Epidermal melanocyte (primary cell): ENCODE data around the gene SLC1A4.

Experiments used
- DNase-seq: peaks from one replicate; pipeline ENCODE4 v3.0.0; 2011; ENCODE audit warnings: low spot score; ENCODE audit not compliant: insufficient read length

SLC1A4 gene

DNA sequence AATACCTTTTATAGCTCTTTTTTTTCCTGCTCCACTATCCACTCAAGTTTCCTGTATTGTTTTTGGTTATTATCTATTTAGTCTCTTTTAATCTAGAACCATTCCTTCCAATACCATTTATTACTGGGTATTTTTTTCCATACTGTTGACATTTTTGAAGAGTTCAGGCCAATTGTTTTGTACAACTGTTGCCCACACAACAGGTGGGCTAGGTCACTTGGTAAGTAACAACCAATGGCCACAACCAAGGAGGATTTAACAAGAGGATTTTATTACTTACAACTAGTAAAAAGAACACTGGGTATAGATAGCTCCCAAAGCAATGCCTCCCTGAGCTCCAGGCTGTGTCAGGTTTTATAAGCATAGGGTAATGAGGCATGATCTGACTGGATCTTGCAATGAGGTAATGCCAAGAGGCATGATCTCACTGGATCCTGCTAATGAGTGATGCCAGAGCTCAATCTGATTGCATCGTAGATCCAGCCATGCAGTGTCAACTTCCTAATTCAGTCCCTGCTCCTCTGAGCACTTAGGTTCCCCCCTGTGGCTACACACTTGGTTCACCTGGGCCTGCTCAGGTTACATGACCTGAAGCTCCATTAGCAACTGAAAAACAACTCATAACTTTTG lies 59.9 kb downstream of the SLC1A4 start:
- DNase-seq = no peak

DNA sequence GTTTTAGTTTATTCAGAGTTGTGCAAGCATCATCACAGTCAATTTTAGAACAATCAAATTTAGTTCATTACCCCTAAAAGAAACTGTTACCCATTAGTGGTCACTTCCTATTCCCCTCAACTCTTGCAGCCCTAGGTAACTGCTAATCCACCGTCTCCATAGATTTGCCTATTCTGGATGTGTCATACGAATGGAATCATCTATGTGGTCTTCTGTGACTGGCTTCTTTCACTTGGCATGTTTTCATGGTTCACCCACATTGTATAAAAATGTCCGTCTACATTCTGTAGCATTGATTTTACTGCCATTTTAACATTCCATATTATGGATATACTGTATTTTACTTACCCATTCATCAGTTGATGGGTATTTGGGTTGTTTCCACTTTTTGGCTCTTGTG lies 61.7 kb downstream of the SLC1A4 start:
- no peak for DNase-seq

DNA sequence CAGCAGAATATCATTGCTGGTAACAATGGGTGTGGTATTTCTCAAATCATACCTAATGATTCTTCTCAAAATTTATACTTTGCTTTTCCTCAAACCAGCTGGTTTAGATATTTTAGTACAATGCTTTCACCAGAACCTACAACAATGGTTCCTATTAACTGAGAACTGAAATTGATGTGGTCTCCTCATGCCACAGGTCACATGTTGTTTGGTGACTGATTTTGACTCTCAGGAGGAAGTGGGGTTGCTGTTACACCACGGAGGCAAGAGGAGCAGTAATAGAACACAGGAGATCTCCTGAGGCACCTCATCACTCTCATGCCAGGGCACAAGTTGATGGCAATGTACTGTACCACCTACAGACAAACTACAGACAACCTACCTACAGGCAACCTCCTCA lies 64.0 kb downstream of the SLC1A4 start:
- DNase-seq = no peak

DNA sequence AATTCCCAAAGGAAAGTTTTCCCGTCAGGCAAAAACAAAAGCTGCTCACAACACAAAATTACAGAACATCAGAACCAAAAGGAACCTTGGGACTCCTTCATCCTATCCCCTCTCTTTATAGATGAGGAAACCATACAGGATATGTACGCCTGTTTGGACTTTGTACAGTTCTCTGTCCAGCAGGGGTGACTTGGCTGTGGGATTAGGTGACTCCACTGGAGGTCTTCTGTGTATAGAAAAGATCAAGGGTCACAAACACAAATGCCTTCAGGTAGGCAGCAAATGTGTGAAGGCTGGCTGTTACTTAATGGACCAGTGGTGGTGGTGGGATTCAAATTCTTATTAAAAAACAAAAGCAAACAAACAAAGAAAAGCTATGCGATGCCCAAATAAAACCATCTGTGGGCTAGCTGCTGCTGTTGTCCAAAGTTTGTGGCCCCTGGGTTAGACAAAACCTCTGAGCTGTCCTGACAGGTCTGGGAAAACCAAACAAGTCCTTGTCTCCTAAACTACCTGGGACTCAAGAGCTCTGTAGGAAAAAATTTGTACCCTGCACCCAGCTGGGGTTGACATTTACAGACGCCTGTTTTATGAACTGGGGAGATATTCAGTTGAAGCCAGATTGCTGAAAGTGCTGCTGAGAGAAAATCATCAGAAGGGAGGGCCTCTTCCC lies 65.7 kb downstream of the SLC1A4 start:
- no peak for DNase-seq

DNA sequence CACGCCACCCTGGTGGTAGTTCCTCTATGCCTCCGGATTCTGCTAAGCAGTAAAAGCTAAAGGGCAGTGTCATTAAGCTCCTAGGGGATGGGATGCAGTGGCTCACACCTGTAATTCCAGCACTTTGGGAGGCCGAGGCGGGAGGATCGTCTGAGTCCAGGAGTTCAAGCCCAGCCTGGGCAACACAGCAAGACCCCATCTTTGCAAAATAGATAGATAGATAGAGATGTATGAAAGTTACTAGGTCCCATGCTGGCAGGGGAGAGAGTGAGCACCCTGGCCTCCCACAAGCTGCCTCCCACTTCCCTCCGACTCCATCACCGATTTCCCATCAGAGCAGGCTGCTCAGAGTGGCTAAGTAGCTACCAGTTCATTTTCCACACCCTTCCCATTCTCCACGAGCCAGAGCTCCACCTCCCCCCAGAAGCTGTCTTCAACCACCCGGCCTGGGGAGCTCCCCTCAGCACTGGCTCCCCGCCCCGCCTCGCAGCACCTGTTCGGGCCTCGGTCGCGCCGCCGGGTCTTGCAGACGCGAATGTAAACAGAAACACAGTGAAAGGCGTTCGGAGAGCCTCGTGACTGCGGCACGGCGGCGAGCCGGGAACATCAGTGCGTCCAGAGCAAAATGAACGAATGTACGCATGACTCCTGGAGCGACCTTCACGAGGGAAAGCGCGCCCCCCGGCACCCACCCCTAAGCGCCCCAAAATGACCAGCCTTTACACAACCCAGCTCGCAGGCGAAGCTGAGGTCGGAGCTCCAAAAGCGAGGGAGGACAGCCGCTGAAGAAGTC lies 66.4 kb downstream of the SLC1A4 start:
- DNase-seq = no peak

DNA sequence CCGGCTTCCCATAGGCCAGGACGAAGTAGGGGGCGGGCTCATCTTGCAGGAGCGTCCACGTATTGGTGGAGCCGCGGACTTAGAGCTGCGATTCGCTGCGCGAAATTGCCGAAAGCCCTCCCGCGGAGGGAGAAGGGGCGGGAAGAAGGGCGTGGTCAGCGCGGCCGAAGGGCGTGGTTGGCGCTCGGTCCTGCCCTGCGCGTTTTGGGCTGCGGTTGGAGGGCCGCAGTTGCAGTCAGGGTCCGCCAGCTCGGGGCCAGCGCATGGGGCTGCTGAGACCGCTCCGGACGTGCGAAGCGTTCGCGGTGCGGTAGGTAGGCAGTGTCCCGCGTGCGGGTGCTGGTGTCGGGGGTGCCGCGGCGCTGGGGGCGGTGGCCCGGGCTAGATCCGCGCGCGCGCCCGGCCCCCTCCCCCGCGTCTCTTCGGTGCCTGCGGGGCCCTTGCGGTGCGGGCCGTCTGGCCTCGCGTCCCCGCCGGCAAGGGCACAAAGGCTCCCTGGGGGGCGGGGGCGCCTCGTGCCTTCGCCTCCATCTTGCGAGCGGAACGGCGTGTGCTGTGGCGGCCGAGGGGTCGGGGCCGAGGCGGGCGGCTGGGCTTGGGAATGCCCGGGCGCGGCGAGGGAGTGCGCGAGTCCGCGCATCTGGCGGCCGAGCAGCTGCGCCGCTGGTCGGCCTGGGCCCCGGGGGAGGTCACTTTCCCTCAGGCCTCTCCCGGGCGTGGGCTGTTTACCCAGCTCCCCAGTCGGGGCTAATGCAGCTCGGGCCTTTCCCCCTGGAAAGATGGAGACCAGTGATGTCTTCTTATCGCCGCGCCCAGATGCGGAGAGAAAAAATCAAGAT lies 67.2 kb downstream of the SLC1A4 start, which contains the start of gene CEP68:
Gene CEP68 (plus strand): TSS at position 202 of the 839 bp plus-strand sequence. CDS start 13,029 bp downstream, outside the sequence.
- DNase-seq = peak; percentile 99

DNA sequence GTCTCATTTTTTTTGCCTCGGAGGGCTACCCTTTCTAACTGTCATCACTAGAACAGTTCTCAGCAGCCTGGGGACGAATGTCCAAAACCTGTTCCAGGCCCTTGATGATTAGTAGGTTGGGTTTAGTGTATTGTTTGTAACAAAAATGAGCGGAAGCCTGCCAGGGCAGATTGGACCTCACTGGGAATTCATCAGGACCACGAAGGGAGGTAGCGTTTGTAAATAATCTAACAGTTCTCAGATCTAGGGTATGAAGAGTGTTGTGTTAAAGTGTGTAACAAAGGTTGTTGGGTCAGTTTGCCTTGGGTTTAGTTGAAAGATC lies 67.8 kb downstream of the SLC1A4 start:
- no peak for DNase-seq

DNA sequence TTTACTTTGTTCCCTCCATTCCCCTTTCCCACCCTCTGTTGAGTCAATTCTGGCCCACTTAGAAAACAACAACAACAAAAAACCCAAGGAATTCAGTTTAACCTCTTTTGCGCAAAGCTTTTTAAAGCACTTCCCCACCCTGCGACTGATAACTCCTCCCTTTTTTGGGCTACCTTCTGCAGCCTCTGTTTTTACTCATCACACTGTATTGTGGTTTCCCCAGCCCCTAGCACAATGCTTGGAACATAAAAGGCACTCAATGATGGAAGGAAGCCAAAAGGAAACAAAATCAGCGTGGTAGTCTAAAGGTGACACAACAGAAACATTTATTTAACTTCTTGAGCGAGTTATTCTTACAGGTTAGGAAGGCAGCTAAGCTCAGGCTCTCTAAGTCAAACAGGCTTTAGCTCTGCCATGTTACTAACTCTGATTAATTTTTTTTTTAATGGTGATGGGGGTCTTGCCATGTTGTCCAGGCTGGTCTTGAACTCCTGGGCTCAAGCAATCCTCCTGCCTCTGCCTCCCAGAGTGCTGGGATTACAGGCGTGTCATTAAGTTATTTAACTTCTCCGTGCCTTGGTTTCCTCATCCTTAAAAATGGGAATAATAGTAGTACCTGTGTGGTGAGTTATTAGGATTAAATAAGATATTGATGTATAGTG lies 68.3 kb downstream of the SLC1A4 start:
- DNase-seq = no peak

DNA sequence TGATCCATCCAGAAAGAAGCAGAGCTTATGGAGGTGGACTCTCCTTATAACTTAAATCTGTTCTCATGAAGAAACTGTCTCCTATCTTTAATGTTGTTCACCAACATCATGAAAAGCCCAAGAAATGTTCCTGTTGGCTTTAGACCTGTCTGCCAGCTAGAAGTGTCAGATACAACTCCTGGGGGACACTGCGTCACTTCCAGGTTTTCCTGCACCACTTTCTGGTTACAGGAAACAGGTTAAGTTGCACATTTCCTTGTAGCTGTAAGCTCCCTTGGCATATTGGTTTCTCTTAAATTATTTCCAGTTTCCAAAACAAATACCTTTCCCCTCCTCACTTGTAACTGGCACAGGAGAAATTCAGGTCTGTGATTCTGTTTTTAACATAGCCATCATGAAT lies 69.9 kb downstream of the SLC1A4 start:
- no peak for DNase-seq

DNA sequence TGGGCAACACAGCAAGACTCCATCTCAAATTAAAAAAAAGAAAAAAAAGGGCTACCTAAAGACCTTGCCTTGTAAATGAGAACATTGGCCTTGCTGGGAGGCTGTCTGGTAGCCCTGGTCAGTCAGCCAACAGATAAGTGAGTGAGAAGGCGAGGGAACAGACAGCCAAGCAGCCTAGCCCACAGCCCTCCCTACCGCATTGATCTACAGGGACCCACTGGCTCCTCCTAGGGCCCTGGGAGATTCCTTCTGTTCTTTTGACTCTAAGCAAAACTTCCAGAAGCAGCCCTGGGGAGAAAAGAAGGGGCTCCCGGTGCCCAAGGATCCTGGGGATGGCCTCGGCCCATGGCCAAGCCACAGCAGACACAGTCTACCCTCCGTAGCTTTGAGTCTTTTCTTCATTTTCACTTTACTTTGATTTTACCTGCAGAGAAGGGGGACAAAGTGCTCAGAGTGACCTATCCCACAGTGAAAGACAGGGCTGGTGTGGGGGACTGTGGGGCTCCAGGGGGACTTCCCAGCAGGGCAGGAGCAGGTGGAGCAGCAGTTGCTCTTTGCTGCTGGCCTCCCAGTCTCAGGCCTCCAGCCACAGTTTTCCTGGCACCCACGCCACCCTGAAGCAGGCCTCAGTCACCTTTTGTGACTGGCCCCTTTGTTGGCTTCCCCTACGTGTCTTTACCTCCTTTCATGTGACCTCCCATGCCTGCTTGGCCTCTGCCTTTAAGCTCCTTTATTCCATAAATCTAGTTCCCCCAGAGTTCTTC lies 72.1 kb downstream of the SLC1A4 start:
- no peak for DNase-seq

DNA sequence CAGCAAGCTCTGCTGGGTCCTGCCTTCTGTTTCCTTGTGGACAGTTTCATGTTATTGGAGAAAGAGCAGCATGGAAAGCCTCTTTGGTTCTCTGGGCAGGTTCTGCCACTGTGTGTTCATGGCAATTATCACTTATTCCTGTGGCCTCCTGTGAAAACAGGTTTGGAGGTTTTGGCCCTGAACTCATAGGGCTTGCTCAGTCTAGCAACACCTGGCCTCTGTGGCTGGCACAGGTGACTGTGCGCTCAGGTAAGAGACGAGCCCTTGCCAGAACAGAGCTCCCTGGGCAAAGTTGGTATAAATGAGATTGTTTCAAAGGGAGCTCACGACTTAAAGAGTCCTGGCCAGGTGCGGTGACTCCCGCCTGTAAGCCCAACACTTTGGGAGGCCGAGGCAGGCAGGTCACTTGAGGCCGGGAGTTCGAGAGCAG lies 72.7 kb downstream of the SLC1A4 start:
- DNase-seq = no peak

DNA sequence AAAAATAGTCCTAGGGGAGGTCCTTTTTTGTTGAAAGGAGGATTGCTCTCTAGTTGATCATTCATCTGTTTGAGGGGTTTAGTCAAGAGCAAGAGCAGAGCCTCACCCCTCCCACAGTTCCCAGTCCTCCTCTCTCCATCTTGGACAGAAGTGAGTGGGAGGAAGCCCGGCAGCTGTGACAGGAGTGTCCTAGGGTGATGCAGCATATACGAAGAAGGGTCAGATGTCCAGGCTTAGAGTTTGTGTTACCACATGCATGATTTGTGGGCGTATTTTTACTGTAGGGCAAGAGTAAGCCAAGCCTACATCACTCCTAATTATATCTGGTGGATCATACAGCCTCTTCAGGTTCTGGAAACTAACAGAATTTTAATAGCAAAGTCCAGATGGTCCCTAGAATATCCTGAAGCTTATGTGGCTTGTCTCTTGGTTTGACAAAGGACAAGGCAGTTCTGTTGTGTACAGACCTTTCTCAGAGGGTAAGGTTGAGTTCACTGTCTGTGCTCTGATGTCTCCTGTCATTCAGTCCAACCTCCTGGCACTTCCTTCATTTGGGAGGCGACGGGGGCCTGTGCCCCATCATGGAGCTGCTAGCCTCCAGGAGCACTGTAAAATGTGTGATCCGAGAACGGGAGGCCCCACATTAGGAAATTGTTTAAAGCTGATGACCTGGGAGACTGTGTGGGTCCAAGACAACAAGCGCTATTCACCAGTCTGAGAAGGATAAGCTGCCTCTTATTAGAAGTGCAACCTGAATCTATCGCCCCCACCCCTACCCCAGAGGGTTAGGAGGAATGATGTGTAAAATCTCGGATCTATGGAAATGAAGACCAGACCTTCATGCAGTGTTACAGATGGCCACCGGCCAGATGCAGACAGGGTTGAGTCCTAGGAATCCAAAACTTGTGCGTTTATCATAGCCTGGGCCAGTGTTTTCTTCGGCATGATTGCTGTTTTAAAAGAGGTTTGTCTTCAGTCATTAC lies 73.9 kb downstream of the SLC1A4 start:
- no peak for DNase-seq

DNA sequence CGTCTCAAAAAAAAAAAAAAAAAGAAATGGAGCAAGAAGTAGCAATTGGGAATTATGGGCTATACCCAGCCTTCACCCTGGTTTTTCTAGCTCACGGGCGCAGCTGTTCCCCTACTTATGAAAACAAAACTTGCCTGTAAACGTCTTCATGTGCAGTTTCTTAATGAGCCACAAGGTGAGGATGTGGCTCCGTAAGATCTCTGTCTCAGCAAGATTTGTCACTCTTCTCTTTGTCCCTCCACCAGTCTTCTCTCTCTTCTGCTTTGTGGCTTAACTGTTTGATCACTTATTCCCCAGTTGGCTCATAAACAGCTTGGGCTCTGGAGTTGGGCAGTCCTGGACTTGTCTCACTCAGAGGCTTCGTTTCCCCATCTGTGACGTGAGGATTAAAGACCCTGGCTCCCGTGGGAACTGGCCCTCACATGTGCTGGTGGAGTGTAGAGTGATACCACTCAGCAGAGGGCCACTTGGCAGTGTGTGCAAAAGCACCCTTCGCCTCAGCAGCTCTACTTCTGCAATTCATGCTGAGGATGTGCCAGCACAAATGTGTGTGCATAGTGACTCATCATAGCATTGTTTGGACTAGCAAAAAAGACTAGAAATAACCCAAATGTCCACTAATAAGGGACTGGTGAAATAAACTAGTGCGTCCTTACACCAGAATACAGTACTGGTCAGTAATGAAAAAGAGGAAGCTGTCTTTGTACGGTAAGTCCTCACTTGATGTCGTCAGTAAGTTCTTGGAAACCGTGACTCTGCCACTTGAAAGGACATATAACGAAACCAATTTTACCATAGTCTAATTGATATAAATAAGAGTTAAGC lies 75.7 kb downstream of the SLC1A4 start:
- DNase-seq = no peak

DNA sequence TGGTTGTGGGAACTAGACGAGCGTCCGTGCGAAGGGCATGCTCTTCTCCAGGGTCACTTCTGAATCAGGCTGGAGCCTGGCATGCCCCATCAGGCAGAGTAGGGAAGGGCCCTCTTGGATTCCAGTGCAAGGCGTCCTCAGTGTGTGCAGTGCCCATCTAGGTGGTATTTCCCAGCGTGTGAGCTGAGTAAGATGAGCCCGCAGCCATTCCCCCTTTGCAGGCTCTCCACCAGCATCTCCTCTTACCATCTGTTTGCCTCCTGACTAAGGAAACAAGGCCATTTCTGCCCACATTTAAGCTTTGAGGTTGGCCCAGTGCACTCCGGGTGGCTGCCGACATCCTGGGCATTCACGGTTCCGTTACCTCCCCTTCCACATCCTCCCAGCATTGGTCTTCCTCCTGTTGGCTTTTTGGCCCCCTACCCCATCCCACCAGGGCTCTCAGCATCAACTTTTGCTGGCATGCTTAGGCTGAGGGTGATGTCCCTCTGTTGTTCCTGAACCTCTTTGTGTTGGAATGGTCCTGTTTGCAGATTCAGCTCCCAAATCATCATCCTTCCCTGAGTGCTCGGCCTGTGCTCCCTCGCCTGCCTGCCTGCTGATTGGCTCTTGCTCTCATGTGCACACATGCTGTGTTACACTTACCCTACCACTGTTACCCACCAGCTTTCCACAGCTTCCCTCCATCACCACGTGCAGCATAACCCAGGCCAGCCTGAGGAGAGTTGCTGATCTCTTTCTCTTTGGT lies 78.8 kb downstream of the SLC1A4 start:
- DNase-seq = no peak

DNA sequence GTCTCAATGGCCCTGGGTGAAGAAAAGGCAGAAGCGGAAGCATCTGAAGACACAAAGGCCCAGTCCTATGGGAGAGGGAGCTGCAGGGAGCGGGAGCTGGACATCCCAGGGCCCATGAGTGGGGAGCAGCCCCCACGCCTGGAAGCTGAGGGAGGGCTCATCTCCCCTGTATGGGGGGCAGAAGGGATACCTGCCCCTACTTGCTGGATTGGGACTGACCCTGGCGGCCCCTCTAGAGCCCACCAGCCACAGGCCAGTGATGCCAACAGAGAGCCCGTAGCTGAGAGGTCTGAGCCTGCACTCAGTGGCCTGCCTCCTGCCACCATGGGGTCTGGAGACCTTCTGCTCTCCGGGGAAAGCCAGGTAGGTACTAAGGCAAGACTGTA lies 80.2 kb downstream of the SLC1A4 start:
- DNase-seq = no peak

DNA sequence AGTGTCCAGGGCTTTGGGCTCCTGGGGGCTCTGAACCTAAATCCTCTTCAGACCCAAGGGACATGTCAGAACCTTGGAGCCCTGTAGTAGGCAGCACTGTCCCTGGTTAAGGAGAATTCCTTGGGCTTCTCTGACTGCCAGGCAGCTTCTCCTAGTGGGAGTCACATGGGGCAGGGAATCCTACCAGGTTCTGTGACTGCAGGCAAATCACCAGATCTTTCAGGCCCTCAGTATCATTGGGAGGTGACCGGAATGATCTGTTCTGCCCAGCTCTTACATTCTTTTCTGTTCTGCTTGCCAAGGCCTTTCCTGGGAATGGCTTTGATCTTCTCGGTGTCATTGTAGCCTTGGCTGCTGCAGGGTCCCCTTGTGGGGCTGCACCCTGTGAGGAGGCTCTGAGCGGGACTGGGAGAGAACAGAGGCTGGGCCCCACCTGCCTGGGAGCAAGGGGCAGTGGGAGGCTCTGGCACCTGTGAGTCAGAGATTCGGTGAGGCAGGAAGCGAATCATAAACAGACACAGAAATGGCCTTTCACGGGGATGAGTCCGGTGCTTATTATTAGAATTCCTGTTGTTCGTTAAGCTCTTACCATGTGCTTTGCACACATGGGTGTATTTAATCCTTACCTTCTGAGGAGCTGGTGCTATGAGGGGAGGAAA lies 81.1 kb downstream of the SLC1A4 start:
- no peak for DNase-seq

DNA sequence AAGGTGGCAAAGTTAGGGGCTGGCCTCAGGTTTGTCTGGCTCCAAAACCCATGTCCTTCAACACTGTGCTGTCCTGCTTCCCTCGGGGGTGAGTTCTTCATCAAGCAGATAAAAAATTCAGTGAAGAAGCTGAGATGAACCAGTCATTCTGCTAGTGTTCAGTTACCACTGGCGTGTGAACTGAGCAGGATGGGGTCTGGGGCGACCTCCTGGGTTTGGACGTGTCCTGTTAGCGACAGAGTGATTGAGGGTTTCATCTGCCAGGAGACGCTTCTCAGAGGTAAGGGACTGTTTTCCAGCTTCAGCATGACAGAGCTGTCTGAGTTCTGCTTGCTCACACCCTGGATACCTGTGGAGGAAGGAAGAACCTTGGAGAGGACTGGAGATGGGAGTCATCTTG lies 81.7 kb downstream of the SLC1A4 start:
- DNase-seq = no peak
